Liver (tissue), 9 donors: Measurements from ENCODE around the gene CAPN2. TPM values are rescaled to one million over a fixed set of nuclear protein-coding genes. Genes with fewer than 3 reads are reported as not detected.

Source experiments
- DNase-seq: peaks from one replicate; pipeline ENCODE4 v3.0.0-alpha.2; 2017; ENCODE audit warnings: low spot score
- H3K27ac ChIP-seq, 2 donors: one replicate each; pipeline ENCODE4 v1.7.0; 2013; ENCODE audit warnings: inconsistent platforms in 2 of 2, low read length in 2 of 2, control low read depth in 1 of 2, low read depth in 1 of 2, mild to moderate bottlenecking in 1 of 2
- H3K27me3 ChIP-seq, 4 donors: one replicate each; pipeline versions ENCODE4 v1.6.1 to v1.7.0; 2013; ENCODE audit warnings: low read length in 3 of 4, inconsistent platforms in 1 of 4, mild to moderate bottlenecking in 1 of 4, moderate library complexity in 1 of 4; ENCODE audit not compliant: control insufficient read depth in 4 of 4, insufficient read depth in 4 of 4
- H3K36me3 ChIP-seq, 4 donors: one replicate each; pipeline versions ENCODE4 v1.6.1 to v1.7.0; 2013; ENCODE audit warnings: low read length in 3 of 4, mild to moderate bottlenecking in 3 of 4, low read depth in 1 of 4, moderate library complexity in 1 of 4; ENCODE audit not compliant: control insufficient read depth in 4 of 4, insufficient read depth in 3 of 4
- H3K4me1 ChIP-seq, 4 donors: one replicate each; pipeline versions ENCODE4 v1.6.1 to v1.7.0; 2013; ENCODE audit warnings: low read length in 3 of 4, mild to moderate bottlenecking in 3 of 4, moderate library complexity in 1 of 4; ENCODE audit not compliant: control insufficient read depth in 4 of 4, insufficient read depth in 4 of 4
- H3K4me3 ChIP-seq, 3 donors: one replicate each; pipeline versions ENCODE4 v1.6.1 to v1.7.0; 2013; ENCODE audit warnings: low read length in 3 of 3, control low read depth in 1 of 3, low read depth in 1 of 3, mild to moderate bottlenecking in 1 of 3
- H3K9ac ChIP-seq, 2 donors: one replicate each; pipeline ENCODE4 v1.7.0; 2013; ENCODE audit warnings: low read length in 2 of 2, mild to moderate bottlenecking in 2 of 2, moderate library complexity in 2 of 2, control low read depth in 1 of 2, low read depth in 1 of 2
- H3K9me3 ChIP-seq, 4 donors: one replicate each; pipeline versions ENCODE4 v1.6.1 to v1.7.0; 2013; ENCODE audit warnings: low read length in 3 of 4; ENCODE audit not compliant: control insufficient read depth in 4 of 4
- ATF3 ChIP-seq: IDR thresholded peaks from 2 replicates; pipeline ENCODE4 v1.6.1; 2016; ENCODE audit warnings: antibody characterized with exemption
- CTCF ChIP-seq: fragments of 150-350 bp; IDR thresholded peaks from 2 replicates; pipeline ENCODE4 v1.5.1; 2017; ENCODE audit warnings: improper control_type of control experiment, low read depth, low read length; ENCODE audit not compliant: missing input control
- EGR1 ChIP-seq, 2 donors: IDR thresholded peaks; 2 replicates each; pipeline ENCODE4 v1.6.1; 2016 to 2018; ENCODE audit warnings: antibody characterized with exemption in 2 of 2, low read depth in 2 of 2
- FOXA1 ChIP-seq: IDR thresholded peaks from 2 replicates; pipeline ENCODE4 v1.6.1; 2016; ENCODE audit warnings: antibody characterized with exemption
- FOXA2 ChIP-seq: IDR thresholded peaks from 2 replicates; pipeline ENCODE4 v1.6.1; 2016; ENCODE audit warnings: antibody characterized with exemption
- GABPA ChIP-seq, 2 donors: IDR thresholded peaks in 1 of 2; conservative IDR thresholded peaks in 1 of 2; 2 replicates each; pipeline ENCODE4 v1.6.1; 2016; ENCODE audit warnings: antibody characterized with exemption in 2 of 2, mild to moderate bottlenecking in 1 of 2, moderate library complexity in 1 of 2
- HNF4A ChIP-seq, 2 donors: conservative IDR thresholded peaks; 2 replicates each; pipeline ENCODE4 v1.6.1; 2016; ENCODE audit warnings: antibody characterized with exemption in 2 of 2, mild to moderate bottlenecking in 2 of 2
- HNF4G ChIP-seq: IDR thresholded peaks from 2 replicates; pipeline ENCODE4 v1.6.1; 2016; ENCODE audit warnings: antibody characterized with exemption
- JUND ChIP-seq, 2 donors: IDR thresholded peaks; 2 replicates each; pipeline ENCODE4 v1.6.1; 2016; ENCODE audit warnings: antibody characterized with exemption in 2 of 2
- MAX ChIP-seq: IDR thresholded peaks from 2 replicates; pipeline ENCODE4 v1.6.1; 2016; ENCODE audit warnings: antibody characterized with exemption
- NR2F2 ChIP-seq: IDR thresholded peaks from 2 replicates; pipeline ENCODE4 v1.6.1; 2016; ENCODE audit warnings: antibody characterized with exemption
- RAD21 ChIP-seq, 2 donors: IDR thresholded peaks; 2 replicates each; pipeline ENCODE4 v1.6.1; 2016; ENCODE audit warnings: antibody characterized with exemption in 2 of 2, mild to moderate bottlenecking in 2 of 2
- REST ChIP-seq: IDR thresholded peaks from 2 replicates; pipeline ENCODE4 v1.6.1; 2016; ENCODE audit warnings: antibody characterized with exemption, mild to moderate bottlenecking
- RXRA ChIP-seq, 2 donors: IDR thresholded peaks; 2 replicates each; pipeline ENCODE4 v1.6.1; 2017 to 2018; ENCODE audit warnings: antibody characterized with exemption in 2 of 2, mild to moderate bottlenecking in 1 of 2
- SP1 ChIP-seq: IDR thresholded peaks from 2 replicates; pipeline ENCODE4 v1.6.1; 2018; ENCODE audit warnings: antibody characterized with exemption, mild to moderate bottlenecking
- TAF1 ChIP-seq: conservative IDR thresholded peaks from 2 replicates; pipeline ENCODE4 v1.6.1; 2016; ENCODE audit warnings: antibody characterized with exemption, mild to moderate bottlenecking
- YY1 ChIP-seq: IDR thresholded peaks from 2 replicates; pipeline ENCODE4 v1.6.1; 2016; ENCODE audit warnings: antibody characterized with exemption, mild to moderate bottlenecking
- ZBTB33 ChIP-seq: IDR thresholded peaks from 2 replicates; pipeline ENCODE4 v1.6.1; 2016; ENCODE audit warnings: antibody characterized with exemption
- WGBS: extraction: QIAGEN DNeasy Blood & Tissue Kit; methylation state at CpG from one replicate; pipeline ENCODE4 v1.1.7; 2013; 5-methylcytosine and 5-hydroxymethylcytosine counted together
- polyA plus RNA-seq, 2 donors: library from polyadenylated mRNA; stranded (reverse) in 1 of 2; unstranded in 1 of 2; fragments of 200-250 nt in 1 of 2; fragments of >200 nt in 1 of 2; fragmentation: Nextera tagmentation in 1 of 2; extraction: Ambion mirVana in 1 of 2; gene quantifications; one replicate each; pipeline versions ENCODE4 v1.2.1 to v1.2.3, GENCODE V29; 2013 to 2015
- total RNA-seq, 2 donors: library from RNA; depleted of rRNA; stranded (reverse); fragments of >200 nt; gene quantifications; one replicate each; pipeline ENCODE4 v1.2.3, GENCODE V29; 2014
- donor health status: healthy.
- donor health status: healthy.
- donor health status: healthy.
- donor health status: healthy.
- donor health status: healthy.

Gene CAPN2
- total and polyA plus RNA-seq, 4 donors: 11.2 to 20.7 (median 15.5) TPM

GRCh38 chr1:223796210-223796609 is 83.9 kb downstream of the CAPN2 start:
- Histone ChIP-seq H3K36me3 (peaks cover 7 to 55% (median 51%) of the 10 kb centered on the region in 4 donors), H3K9me3 (no peaks in the 10 kb centered on the region), H3K4me1 (no peaks in the 10 kb centered on the region), H3K27ac (no peak overlapping the region), H3K27me3 (no peaks in the 10 kb centered on the region), H3K4me3 (no peak overlapping the region), H3K9ac (no peak overlapping the region)
- TF ChIP-seq HNF4G (no peak), RXRA (IDR thresholded peaks at IDR 0.05) (no peak), MAX (no peak), ATF3 (no peak), TAF1 (no peak), FOXA2 (no peak), ZBTB33 (no peak), CTCF (no peak), JUND (IDR thresholded peaks at IDR 0.05) (no peak), YY1 (no peak), NR2F2 (no peak), REST (no peak), FOXA1 (no peak), RAD21 (IDR thresholded peaks at IDR 0.05) (no peak), HNF4A (conservative IDR thresholded peaks at IDR 0.05) (no peak), EGR1 (IDR thresholded peaks at IDR 0.05; ENCODE audit: low read depth in 2 of 2) (no peak), SP1 (no peak), GABPA (IDR thresholded peaks at IDR 0.05 in 1 of 2, conservative IDR thresholded peaks at IDR 0.05 in 1 of 2) (no peak)
- no peak for DNase-seq
- 97% methylated on average over 7 of the region's 7 CpGs for WGBS
